ACHN (cell line): Measurements from ENCODE around the gene KMT2E.
A peak's percentile ranks its signal among the peaks of the same experiment; 100 is the strongest.

ENCODE experiments used
- DNase-seq: peaks from one replicate; pipeline ENCODE4 v3.0.0-alpha.2; 2015
- in situ Hi-C: cut with HindIII; loops from 2 replicates; pipeline ENCODE4 v1.10.0; 2017; ENCODE audit warnings: low sequenced_read_pairs, low pct_ligation_motif_present, low pct_unique_long_range_greater_than_20kb

KMT2E gene

GRCh38 chr7:105132335-105132734 is 118.3 kb downstream of the KMT2E start:
- no peak for DNase-seq
- in situ Hi-C loops, result no loop called here

- DNase-seq, result no peak
- in situ Hi-C loops, result no loop called here
These were observed 118.8 kb downstream of the KMT2E start for GRCh38 chr7:105132835-105133234.

DNA sequence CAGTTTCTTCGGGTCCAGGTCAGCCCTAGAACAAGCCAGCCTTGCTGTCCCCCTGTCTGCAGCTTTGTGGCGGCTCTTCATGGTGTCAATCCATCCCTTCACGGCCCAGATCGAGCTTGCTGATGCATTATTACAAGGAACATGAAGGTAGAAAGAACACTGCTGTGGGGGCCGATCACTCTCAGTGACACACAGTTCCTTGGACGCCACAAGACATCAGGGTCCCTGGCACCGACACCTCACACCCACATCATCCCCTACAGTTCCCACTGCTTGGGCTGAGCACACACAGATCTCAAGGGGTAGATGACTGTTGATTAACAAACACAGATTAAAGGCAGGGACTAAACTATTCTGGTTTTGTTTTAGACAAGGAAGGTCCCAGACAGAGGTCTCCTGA is 119.4 kb downstream of the KMT2E start:
- DNase-seq, result no peak
- in situ Hi-C loops, result no loop called here

GRCh38 chr7:105133986-105134655 is 120.1 kb downstream of the KMT2E start:
- in situ Hi-C loops, result no loop called here
- no peak for DNase-seq

DNA sequence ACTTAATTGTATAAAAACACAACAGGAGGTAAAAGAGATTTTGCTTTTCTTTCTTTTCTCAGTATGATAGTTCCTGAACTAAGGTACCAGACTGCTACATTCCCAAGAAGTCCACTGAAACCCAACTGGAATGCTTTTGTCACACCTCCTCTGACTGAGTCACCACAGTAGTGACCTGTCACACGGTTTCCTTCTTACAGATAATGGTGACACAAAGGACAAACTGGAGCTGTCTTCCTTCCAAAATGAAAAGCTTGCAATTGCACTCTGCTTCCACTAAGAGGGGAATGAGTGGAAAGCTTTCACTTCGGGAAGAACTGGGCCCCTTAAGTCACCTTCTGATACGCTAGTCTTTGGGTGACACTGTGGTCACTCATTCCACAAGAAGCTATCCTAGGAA is 122.2 kb downstream of the KMT2E start:
- DNase-seq, result peak; percentile 21
- in situ Hi-C loops, result no loop called here

DNA sequence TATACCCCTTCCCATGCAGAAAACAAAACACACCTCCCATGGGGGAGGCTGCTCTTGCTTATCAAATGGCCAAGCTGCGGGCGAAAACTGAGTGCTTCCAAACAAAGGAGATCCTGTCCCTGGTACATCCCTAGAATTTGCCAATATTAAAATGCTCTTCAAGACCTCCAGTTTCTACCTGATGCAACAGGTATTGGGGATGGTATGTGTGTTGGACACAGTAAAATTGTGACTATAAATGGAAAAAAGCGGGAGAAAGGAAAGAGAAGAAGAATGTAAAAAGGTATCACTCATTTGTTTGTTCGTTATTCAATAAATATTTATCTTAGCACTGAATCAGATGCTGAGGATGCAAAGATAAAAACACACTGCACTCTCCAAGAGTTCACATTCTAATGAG is 123.9 kb downstream of the KMT2E start:
- in situ Hi-C loops, result no loop called here

GRCh38 chr7:105139381-105139780 is 125.4 kb downstream of the KMT2E start:
- no peak for DNase-seq
- in situ Hi-C loops, result no loop called here

More for the DNA sequence above, 123.9 kb downstream of the KMT2E start:
- no peak for DNase-seq

DNA sequence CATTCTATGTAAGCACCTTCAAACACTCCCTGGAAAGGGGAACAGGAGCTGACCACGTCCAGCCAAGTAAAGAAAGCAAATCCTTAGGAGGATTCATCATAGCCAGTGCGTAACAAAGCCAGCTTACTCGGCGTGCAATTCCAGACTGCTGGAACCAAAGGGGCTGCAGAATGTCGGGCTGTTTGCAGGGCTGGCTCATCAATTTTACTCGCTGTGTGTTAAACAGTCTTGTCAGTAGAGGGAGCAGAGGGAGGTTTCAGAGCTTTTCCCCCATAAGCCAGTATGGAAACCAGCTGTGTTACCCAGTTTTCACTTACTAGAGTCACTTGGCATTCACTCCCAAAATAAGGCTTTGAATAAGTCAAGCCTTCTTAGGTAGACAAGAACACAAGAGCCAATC is 127.1 kb downstream of the KMT2E start:
- peak; percentile 44 for DNase-seq
- in situ Hi-C loops, result no loop called here

GRCh38 chr7:105149827-105150226 is 135.8 kb downstream of the KMT2E start:
- in situ Hi-C loops, result no loop called here
- no peak for DNase-seq

DNA sequence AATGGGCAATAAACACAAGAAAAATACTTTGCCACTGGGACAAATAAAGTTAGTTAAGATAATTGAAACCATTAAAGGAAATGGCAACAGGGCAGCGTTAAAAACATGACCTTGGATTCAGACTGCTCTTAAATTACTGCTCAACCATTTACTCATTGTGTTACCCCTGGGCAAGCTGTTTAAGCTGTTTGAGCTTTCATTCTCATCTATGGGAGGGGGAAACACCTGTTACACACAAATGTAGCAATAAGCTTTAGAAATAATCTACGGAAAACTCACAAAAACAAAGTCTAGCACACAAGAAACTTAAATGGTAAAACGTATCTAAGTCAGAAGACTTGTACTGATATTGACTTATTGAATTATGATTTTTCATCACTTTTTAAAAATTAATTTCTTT is 137.1 kb downstream of the KMT2E start:
- in situ Hi-C loops, result no loop called here
- DNase-seq, result no peak

DNA sequence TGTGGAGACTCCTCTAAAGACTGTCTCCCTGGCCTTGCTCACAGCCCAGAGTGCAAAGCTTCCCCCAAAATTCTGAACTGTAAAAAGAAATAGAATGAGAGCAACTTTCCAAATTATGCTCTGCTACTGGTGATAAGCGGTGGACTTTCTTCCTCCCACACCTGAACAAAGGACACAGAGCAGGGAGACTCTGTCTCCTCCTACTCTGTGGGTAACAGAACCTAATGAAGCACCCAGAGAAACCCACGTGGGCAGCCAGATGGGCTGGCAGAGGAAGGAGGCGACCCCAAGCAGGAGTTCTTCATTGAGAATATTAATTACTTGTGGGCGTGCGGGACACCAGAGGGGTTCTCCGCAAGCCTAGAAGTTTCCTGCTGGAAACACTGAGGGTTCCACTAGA is 139.5 kb downstream of the KMT2E start:
- no peak for DNase-seq
- in situ Hi-C loops, result no loop called here

GRCh38 chr7:105154084-105154483 is 140.1 kb downstream of the KMT2E start:
- in situ Hi-C loops, result no loop called here
- no peak for DNase-seq

GRCh38 chr7:105156731-105157130 is 142.7 kb downstream of the KMT2E start:
- DNase-seq, result no peak
- in situ Hi-C loops, result no loop called here

DNA sequence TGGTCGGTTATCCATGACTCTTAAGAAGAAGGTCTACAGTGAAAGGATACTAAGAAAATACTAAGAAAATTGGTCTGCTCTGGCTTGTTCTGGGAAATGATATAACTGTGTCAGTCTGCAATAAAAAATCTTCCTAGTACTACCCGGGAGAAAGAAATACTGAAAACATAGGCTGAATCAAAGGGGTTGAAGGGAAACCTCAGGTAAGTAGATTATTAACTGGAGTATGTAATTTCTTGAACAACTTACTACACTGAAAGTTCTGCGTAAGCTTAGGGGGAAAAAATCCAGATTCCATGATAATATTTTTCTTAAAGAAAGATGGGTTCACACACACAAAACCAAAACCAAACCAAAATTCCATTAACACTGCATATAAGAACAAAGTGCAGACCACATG is 143.3 kb downstream of the KMT2E start:
- no peak for DNase-seq
- in situ Hi-C loops, result no loop called here

GRCh38 chr7:105161366-105161765 is 147.4 kb downstream of the KMT2E start:
- DNase-seq, result no peak
- in situ Hi-C loops, result no loop called here
